Upper lobe of left lung (tissue), 6 donors: Measurements from ENCODE around the gene ARPC1B. TPM values are rescaled to one million over a fixed set of nuclear protein-coding genes. Genes with fewer than 3 reads are reported as not detected.
A peak's percentile ranks its signal among the peaks of the same experiment; 100 is the strongest.

Experiments
- ATAC-seq, 2 donors: fragments of 200-7000 bp; cut with Tn5 transposase; one replicate each; pipeline ENCODE4 v1.9.1; 2022; ENCODE audit warnings: mild to moderate bottlenecking in 2 of 2, moderate library complexity in 2 of 2; ENCODE audit not compliant: low FRiP score in 2 of 2
- DNase-seq, 2 donors: peaks; one replicate each; pipeline ENCODE4 v3.0.0-alpha.2; 2019 to 2020
- H3K27ac ChIP-seq, 4 donors: fragments of 200-600 bp; sonication (generic); one replicate each; pipeline ENCODE4 v1.5.1; 2016 to 2019
- H3K27me3 ChIP-seq, 4 donors: fragments of 200-600 bp; sonication (generic); one replicate each; pipeline ENCODE4 v1.5.1; 2017 to 2019
- H3K36me3 ChIP-seq, 4 donors: fragments of 200-600 bp; sonication (generic); one replicate each; pipeline ENCODE4 v1.5.1; 2016 to 2019
- H3K4me1 ChIP-seq, 4 donors: fragments of 200-600 bp; sonication (generic); one replicate each; pipeline ENCODE4 v1.5.1; 2018 to 2019
- H3K4me3 ChIP-seq, 4 donors: fragments of 200-600 bp; sonication (generic); one replicate each; pipeline ENCODE4 v1.5.1; 2017 to 2019; ENCODE audit warnings: mild to moderate bottlenecking in 2 of 4, moderate library complexity in 1 of 4
- H3K9me3 ChIP-seq, 4 donors: fragments of 200-600 bp; sonication (generic); one replicate each; pipeline ENCODE4 v1.5.1; 2018 to 2019
- EP300 ChIP-seq, 4 donors: sonication (generic); formaldehyde crosslinking; IDR thresholded peaks; one replicate each; pipeline ENCODE4 v1.5.1; 2017; ENCODE audit warnings: antibody characterized with exemption in 4 of 4, control low read depth in 2 of 4
- POLR2A ChIP-seq, 4 donors: fragments of 450-650 bp; IDR thresholded peaks; one replicate each; pipeline ENCODE4 v1.5.1; 2016 to 2017; ENCODE audit warnings: antibody characterized with exemption in 4 of 4, mild to moderate bottlenecking in 2 of 4
- POLR2AphosphoS5 ChIP-seq, 2 donors: sonication (generic); formaldehyde crosslinking; IDR thresholded peaks; one replicate each; pipeline ENCODE4 v1.5.1; 2017; ENCODE audit warnings: antibody characterized with exemption in 2 of 2
- WGBS, 2 donors: methylation state at CpG; one replicate each; pipeline ENCODE4 v1.1.5; 2017 to 2018; 5-methylcytosine and 5-hydroxymethylcytosine counted together
- total RNA-seq, 6 donors: library from RNA; depleted of rRNA in 4 of 6; stranded (reverse); fragments of >200 nt in 4 of 6; gene quantifications; one replicate each; pipeline versions ENCODE4 v1.1.0 to v1.2.1, GENCODE V29; 2016 to 2021
- TF ChIP-seq, protein P1 (sequence below), 6 experiments: fragments of 450-650 bp in 4 of 6; fragments of 200-600 bp in 2 of 6; sonication (generic) in 2 of 6; IDR thresholded peaks; one replicate each; pipeline ENCODE4 v1.5.1; 2016 to 2019; ENCODE audit warnings: antibody characterized with exemption in 6 of 6
- donor health status: DM: no; HTN: no; CAD: no; lungs with moderate emphysema.
- donor health status: DM: no; HTN: yes; CAD: no; lungs with severe emphysema.

Gene ARPC1B
- total RNA-seq, 6 donors from 2014 or later, result 186 to 387 (median 304) TPM

DNA sequence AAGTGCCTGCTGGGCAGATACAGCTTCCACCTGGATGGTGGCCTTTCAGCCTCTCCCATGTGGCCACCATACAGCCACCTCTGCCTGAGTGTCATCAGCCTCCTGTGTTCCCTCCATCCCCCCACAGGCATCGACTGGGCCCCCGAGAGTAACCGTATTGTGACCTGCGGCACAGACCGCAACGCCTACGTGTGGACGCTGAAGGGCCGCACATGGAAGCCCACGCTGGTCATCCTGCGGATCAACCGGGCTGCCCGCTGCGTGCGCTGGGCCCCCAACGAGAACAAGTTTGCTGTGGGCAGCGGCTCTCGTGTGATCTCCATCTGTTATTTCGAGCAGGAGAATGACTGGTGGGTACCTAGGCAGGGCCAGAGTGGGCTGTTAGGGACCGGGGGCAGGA, 13.4 kb downstream of the ARPC1B start:
- H3K9me3 ChIP-seq, result no peaks in the 10 kb centered on the region
- peaks cover 8 to 15% (median 12%) of the 10 kb centered on the region in 4 donors for H3K4me1 ChIP-seq
- H3K4me3 ChIP-seq, result no peak overlapping the region
- no peak for DNase-seq
- peaks cover 24 to 74% (median 64%) of the 10 kb centered on the region in 4 donors for H3K36me3 ChIP-seq
- no peak for ATAC-seq
- no peak overlapping the region for H3K27ac ChIP-seq
- WGBS, 2 donors, result 94 to 97% methylated on average over 14 to 20 of the region's 20 CpGs
- no peak for TF ChIP-seq EP300 (IDR thresholded peaks at IDR 0.05)
- TF ChIP-seq POLR2AphosphoS5 (IDR thresholded peaks at IDR 0.05), result no peak
- TF ChIP-seq, protein P1, sequence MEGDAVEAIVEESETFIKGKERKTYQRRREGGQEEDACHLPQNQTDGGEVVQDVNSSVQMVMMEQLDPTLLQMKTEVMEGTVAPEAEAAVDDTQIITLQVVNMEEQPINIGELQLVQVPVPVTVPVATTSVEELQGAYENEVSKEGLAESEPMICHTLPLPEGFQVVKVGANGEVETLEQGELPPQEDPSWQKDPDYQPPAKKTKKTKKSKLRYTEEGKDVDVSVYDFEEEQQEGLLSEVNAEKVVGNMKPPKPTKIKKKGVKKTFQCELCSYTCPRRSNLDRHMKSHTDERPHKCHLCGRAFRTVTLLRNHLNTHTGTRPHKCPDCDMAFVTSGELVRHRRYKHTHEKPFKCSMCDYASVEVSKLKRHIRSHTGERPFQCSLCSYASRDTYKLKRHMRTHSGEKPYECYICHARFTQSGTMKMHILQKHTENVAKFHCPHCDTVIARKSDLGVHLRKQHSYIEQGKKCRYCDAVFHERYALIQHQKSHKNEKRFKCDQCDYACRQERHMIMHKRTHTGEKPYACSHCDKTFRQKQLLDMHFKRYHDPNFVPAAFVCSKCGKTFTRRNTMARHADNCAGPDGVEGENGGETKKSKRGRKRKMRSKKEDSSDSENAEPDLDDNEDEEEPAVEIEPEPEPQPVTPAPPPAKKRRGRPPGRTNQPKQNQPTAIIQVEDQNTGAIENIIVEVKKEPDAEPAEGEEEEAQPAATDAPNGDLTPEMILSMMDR (IDR thresholded peaks at IDR 0.05), result no peak
- TF ChIP-seq POLR2A (IDR thresholded peaks at IDR 0.05), result no peak
- H3K27me3 ChIP-seq, result no peaks in the 10 kb centered on the region

GRCh38 chr7:99389772-99390171, 15.2 kb downstream of the ARPC1B start:
- 93 to 95% methylated on average over 10 to 12 of the region's 13 CpGs for WGBS, 2 donors
- Histone ChIP-seq H3K4me1 (peaks cover 13 to 22% (median 18%) of the 10 kb centered on the region in 4 donors), H3K9me3 (no peaks in the 10 kb centered on the region), H3K27me3 (no peaks in the 10 kb centered on the region), H3K4me3 (no peak overlapping the region), H3K36me3 (peaks cover 24 to 88% (median 76%) of the 10 kb centered on the region in 4 donors), H3K27ac (no peak overlapping the region)
- DNase-seq (no peak), ATAC-seq (no peak)
- TF ChIP-seq EP300 (IDR thresholded peaks at IDR 0.05) (no peak), POLR2A (IDR thresholded peaks at IDR 0.05) (no peak), POLR2AphosphoS5 (IDR thresholded peaks at IDR 0.05) (no peak)
- TF ChIP-seq, protein P1 (IDR thresholded peaks at IDR 0.05), result no peak

DNA sequence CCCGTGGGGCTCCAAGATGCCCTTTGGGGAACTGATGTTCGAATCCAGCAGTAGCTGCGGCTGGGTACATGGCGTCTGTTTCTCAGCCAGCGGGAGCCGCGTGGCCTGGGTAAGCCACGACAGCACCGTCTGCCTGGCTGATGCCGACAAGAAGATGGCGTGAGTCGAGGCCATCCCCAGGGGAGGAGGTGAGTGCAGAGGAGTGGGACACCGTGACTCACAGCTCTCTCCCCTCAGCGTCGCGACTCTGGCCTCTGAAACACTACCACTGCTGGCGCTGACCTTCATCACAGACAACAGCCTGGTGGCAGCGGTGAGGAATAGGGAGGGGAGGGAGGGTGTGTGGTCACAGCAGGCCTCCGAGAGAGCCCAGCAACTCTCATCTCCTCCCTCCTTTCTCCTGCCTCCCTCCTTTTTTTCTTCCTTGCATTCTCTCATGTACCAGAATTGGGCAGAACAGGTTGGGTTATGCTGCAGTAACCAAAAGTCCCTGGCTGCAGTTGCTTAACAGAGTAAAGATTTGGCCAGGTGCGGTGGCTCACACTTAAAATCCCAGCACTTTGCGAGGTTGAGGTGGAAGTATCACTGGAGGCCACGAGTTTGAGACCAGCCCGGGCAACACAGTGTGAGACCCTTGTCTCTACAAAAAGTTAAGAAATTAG, 16.5 kb downstream of the ARPC1B start:
- ATAC-seq, result no peak
- H3K4me1 ChIP-seq, result peaks cover 13 to 22% (median 18%) of the 10 kb centered on the region in 4 donors
- 95 to 97% methylated on average over 23 of the region's 23 CpGs for WGBS, 2 donors

GRCh38 chr7:99392046-99392445, 17.5 kb downstream of the ARPC1B start:
- TF ChIP-seq POLR2A (IDR thresholded peaks at IDR 0.05) (no peak), POLR2AphosphoS5 (IDR thresholded peaks at IDR 0.05) (no peak), EP300 (IDR thresholded peaks at IDR 0.05) (no peak)
- TF ChIP-seq, protein P1 (IDR thresholded peaks at IDR 0.05), result no peak
- WGBS, 2 donors, result 86 to 100% methylated on average over 3 to 8 of the region's 8 CpGs
- Histone ChIP-seq H3K36me3 (peaks cover 25 to 92% (median 77%) of the 10 kb centered on the region in 4 donors), H3K4me1 (peaks cover 13 to 22% (median 18%) of the 10 kb centered on the region in 4 donors), H3K27me3 (no peaks in the 10 kb centered on the region), H3K9me3 (no peaks in the 10 kb centered on the region), H3K4me3 (peak overlapping the region in 2 of 4 donors; percentile 43 to 50), H3K27ac (peak overlapping the region in 1 of 4 donors; percentile 42)
- ATAC-seq, result no peak
- no peak for DNase-seq

More for the DNA sequence above, 16.5 kb downstream of the ARPC1B start:
- DNase-seq, result no peak
- no peaks in the 10 kb centered on the region for H3K9me3 ChIP-seq
- H3K27ac ChIP-seq, result no peak overlapping the region
- TF ChIP-seq, protein P1 (IDR thresholded peaks at IDR 0.05), result no peak
- TF ChIP-seq EP300 (IDR thresholded peaks at IDR 0.05), result no peak
- no peak for TF ChIP-seq POLR2AphosphoS5 (IDR thresholded peaks at IDR 0.05)
- TF ChIP-seq POLR2A (IDR thresholded peaks at IDR 0.05), result no peak
- peaks cover 24 to 92% (median 79%) of the 10 kb centered on the region in 4 donors for H3K36me3 ChIP-seq
- no peaks in the 10 kb centered on the region for H3K27me3 ChIP-seq
- no peak overlapping the region for H3K4me3 ChIP-seq
